ENCODE results near the gene CDKL5.

GRCh38 chrX:18434896-18435295, 9.5 kb downstream of the CDKL5 start:
- TF ChIP-seq EZH2phosphoT487 (IDR thresholded peaks at IDR 0.05; ENCODE audit: borderline replicate concordance) (no peak), CTCF (conservative IDR thresholded peaks at IDR 0.05; ENCODE audit: low read length) (no peak)
